Ramos (cell line): ENCODE measurements around the gene SIPA1L3.

Experiments used
- in situ Hi-C: fragments of 300-500 bp; cut with MboI; formaldehyde crosslinking; loops from one replicate; pipeline ENCODE4 v1.14.3; 2022; ENCODE audit warnings: low sequenced_read_pairs; ENCODE audit not compliant: unreplicated experiment

Gene SIPA1L3

GRCh38 chr19:38135150-38135998 is 228.4 kb downstream of the SIPA1L3 start:
- in situ Hi-C loops: no loop called here

- in situ Hi-C loops: no loop called here
These were observed 232.1 kb downstream of the SIPA1L3 start for GRCh38 chr19:38139122-38139521.

- in situ Hi-C loops: no loop called here
These were observed 234.1 kb downstream of the SIPA1L3 start for GRCh38 chr19:38141108-38141507.

- in situ Hi-C loops: no loop called here
These were observed 235.4 kb downstream of the SIPA1L3 start for GRCh38 chr19:38142176-38143035.

- in situ Hi-C loops: no loop called here
These were observed 236.8 kb downstream of the SIPA1L3 start for GRCh38 chr19:38143847-38144246.

- in situ Hi-C loops: no loop called here
These were observed 237.7 kb downstream of the SIPA1L3 start for GRCh38 chr19:38144667-38145066.

- in situ Hi-C loops: no loop called here
These were observed 238.6 kb downstream of the SIPA1L3 start for GRCh38 chr19:38145623-38146022.

- in situ Hi-C loops: no loop called here
These were observed 241.3 kb downstream of the SIPA1L3 start for GRCh38 chr19:38148337-38148736.

GRCh38 chr19:38149661-38150061 is 242.7 kb downstream of the SIPA1L3 start:
- in situ Hi-C loops: no loop called here

- in situ Hi-C loops: no loop called here
These were observed 244.2 kb downstream of the SIPA1L3 start for GRCh38 chr19:38151242-38151641.

- in situ Hi-C loops: no loop called here
These were observed 245.7 kb downstream of the SIPA1L3 start for GRCh38 chr19:38152461-38153379.

GRCh38 chr19:38155453-38155852 is 248.4 kb downstream of the SIPA1L3 start:
- in situ Hi-C loops: no loop called here

- in situ Hi-C loops: no loop called here
These were observed 251.7 kb downstream of the SIPA1L3 start for GRCh38 chr19:38158730-38159129.

GRCh38 chr19:38162094-38162493 is 255.1 kb downstream of the SIPA1L3 start:
- in situ Hi-C loops: no loop called here

- in situ Hi-C loops: no loop called here
These were observed 255.6 kb downstream of the SIPA1L3 start for GRCh38 chr19:38162632-38163031.

GRCh38 chr19:38163419-38164290 is 256.6 kb downstream of the SIPA1L3 start:
- in situ Hi-C loops: no loop called here

GRCh38 chr19:38164526-38164925 is 257.5 kb downstream of the SIPA1L3 start:
- in situ Hi-C loops: no loop called here

GRCh38 chr19:38165335-38165734 is 258.3 kb downstream of the SIPA1L3 start:
- in situ Hi-C loops: no loop called here

GRCh38 chr19:38168637-38169036 is 261.6 kb downstream of the SIPA1L3 start:
- in situ Hi-C loops: no loop called here
